KBM-7 (cell line): ENCODE data around the gene CCDC33.

Source experiments
- DNase-seq: peaks from one replicate; pipeline ENCODE4 v3.0.0-alpha.2; 2015
- in situ Hi-C: fragments of 300-500 bp; cut with MboI; formaldehyde crosslinking; loops from 2 replicates; pipeline ENCODE4 v1.14.3; 2020; ENCODE audit warnings: low sequenced_read_pairs, low pct_unique_long_range_greater_than_20kb, mixed read lengths

The CCDC33 gene

GRCh38 chr15:74381481-74381880 lies 145.4 kb downstream of the CCDC33 start:
- in situ Hi-C loops, result loop anchor here (10.0 kb wide), 2 partner anchors 53 to 243 kb away; partner anchors contain the start of gene SEMA7A
- DNase-seq, result no peak

GRCh38 chr15:74382004-74382816 lies 146.1 kb downstream of the CCDC33 start:
- in situ Hi-C loops, result loop anchor here (10.0 kb wide), 2 partner anchors 53 to 243 kb away; partner anchors contain the start of gene SEMA7A
- DNase-seq, result peak; percentile 93

GRCh38 chr15:74383286-74383685 lies 147.2 kb downstream of the CCDC33 start:
- in situ Hi-C loops, result loop anchor here (10.0 kb wide), 2 partner anchors 52 to 242 kb away; partner anchors contain the start of gene SEMA7A
- no peak for DNase-seq

- in situ Hi-C loops, result loop anchor here (10.0 kb wide), 2 partner anchors 51 to 241 kb away; partner anchors contain the start of gene SEMA7A
These were observed 147.8 kb downstream of the CCDC33 start for GRCh38 chr15:74383695-74384565.

GRCh38 chr15:74384566-74384880 lies 148.4 kb downstream of the CCDC33 start:
- DNase-seq, result no peak
- in situ Hi-C loops, result loop anchor here (10.0 kb wide), 2 partner anchors 50 to 240 kb away; partner anchors contain the start of gene SEMA7A

More at GRCh38 chr15:74383695-74384565, 147.8 kb downstream of the CCDC33 start:
- DNase-seq, result no peak

- in situ Hi-C loops, result loop anchor here (10.0 kb wide), 2 partner anchors 50 to 240 kb away; partner anchors contain the start of gene SEMA7A
- DNase-seq, result peak; percentile 64
These were observed 148.9 kb downstream of the CCDC33 start for GRCh38 chr15:74384881-74385643.

- in situ Hi-C loops, result loop anchor here (10.0 kb wide), 2 partner anchors 49 to 239 kb away; partner anchors contain the start of gene SEMA7A
- no peak for DNase-seq
These were observed 149.6 kb downstream of the CCDC33 start for GRCh38 chr15:74385733-74386132.
